Prostate gland (tissue), 2 donors: ENCODE data around the gene FOXL1. TPM values are rescaled to one million over a fixed set of nuclear protein-coding genes. Genes with fewer than 3 reads are reported as not detected.

ENCODE experiments used
- DNase-seq: peaks from one replicate; pipeline ENCODE4 v3.0.0-alpha.2; 2019; ENCODE audit warnings: low spot score
- H3K27ac ChIP-seq, 2 donors: fragments of 200-600 bp; sonication (generic); 2 replicates each; pipeline ENCODE4 v1.5.1; 2017 to 2019
- H3K27me3 ChIP-seq: fragments of 200-600 bp; sonication (generic); replicated peaks from 2 replicates; pipeline ENCODE4 v1.5.1; 2019; ENCODE audit not compliant: insufficient read depth
- H3K36me3 ChIP-seq, 2 donors: fragments of 200-600 bp; sonication (generic); 1 replicate in 1 of 2; 2 replicates in 1 of 2; pipeline versions ENCODE4 v1.5.1 to v1.8.1; 2017 to 2019
- H3K4me1 ChIP-seq: fragments of 200-600 bp; sonication (generic); replicated peaks from 2 replicates; pipeline ENCODE4 v1.5.1; 2019
- H3K4me3 ChIP-seq, 2 donors: fragments of 200-600 bp; sonication (generic); 2 replicates each; pipeline ENCODE4 v1.5.1; 2017 to 2019
- H3K9me3 ChIP-seq: fragments of 200-600 bp; sonication (generic); 2 replicates; pipeline ENCODE4 v1.5.1; 2017
- CTCF ChIP-seq, 4 experiments: fragments of 200-600 bp in 2 of 4; fragments of 450-650 bp in 2 of 4; sonication (generic) in 2 of 4; IDR thresholded peaks; 1 replicate in 3 of 4; 2 replicates in 1 of 4; pipeline ENCODE4 v1.5.1; 2016 to 2019; ENCODE audit warnings: antibody characterized with exemption in 4 of 4, mild to moderate bottlenecking in 2 of 4, moderate library complexity in 2 of 4
- POLR2A ChIP-seq: fragments of 450-650 bp; IDR thresholded peaks from one replicate; pipeline ENCODE4 v1.6.1; 2016; ENCODE audit warnings: antibody characterized with exemption, mild to moderate bottlenecking
- POLR2AphosphoS5 ChIP-seq: sonication (generic); formaldehyde crosslinking; IDR thresholded peaks from one replicate; pipeline ENCODE4 v1.6.1; 2017; ENCODE audit warnings: antibody characterized with exemption
- WGBS: methylation state at CpG from one replicate; pipeline ENCODE4 v1.1.5; 2018; 5-methylcytosine and 5-hydroxymethylcytosine counted together
- intact Hi-C: fragments of 100-400 bp; cut with DNase I; formaldehyde crosslinking; loops from one replicate; pipeline ENCODE4 v1.14.2; 2022
- total RNA-seq, 2 donors: library from RNA; depleted of rRNA; stranded (reverse); fragments of >200 nt; gene quantifications; one replicate each; pipeline ENCODE4 v1.1.0, GENCODE V29; 2016

Gene FOXL1
- total RNA-seq, 2 donors from 2014 or later, result 0.87 to 8.6 TPM

GRCh38 chr16:86631444-86631843, 53.1 kb downstream of the FOXL1 start:
- Histone ChIP-seq H3K9me3 (no peaks in the 10 kb centered on the region), H3K27ac (no peak overlapping the region), H3K27me3 (peaks cover 3% of the 10 kb centered on the region), H3K4me3 (no peak overlapping the region), H3K4me1 (no peaks in the 10 kb centered on the region), H3K36me3 (no peaks in the 10 kb centered on the region)
- no peak for TF ChIP-seq POLR2A
- no peak for TF ChIP-seq CTCF (IDR thresholded peaks at IDR 0.05)
- TF ChIP-seq POLR2AphosphoS5, result no peak
- no peak for DNase-seq
- 68% methylated on average over 9 of the region's 9 CpGs for WGBS
- intact Hi-C loops, result no loop called here

Other genes with a start within 250 kb of the FOXL1 start
- gene FOXF1, start 68.0 kb upstream of the FOXL1 start, total RNA-seq, result 1 to 10 TPM; 5.3 to 6.9 TPM
- gene MTHFSD, start 23.3 kb upstream of the FOXL1 start, total RNA-seq, result 10 to 100 TPM; 23.7 to 43.8 TPM
- 1 to 10 TPM in 1 of 2 donors, under 1 TPM in 1; 0.41 to 6.5 TPM for gene FOXC2, start 11.7 kb upstream of the FOXL1 start, total RNA-seq